HCT116 (cell line): ENCODE data around the gene TSTD2. TPM values are rescaled to one million over a fixed set of nuclear protein-coding genes. Genes with fewer than 3 reads are reported as not detected.

Source experiments
- ATAC-seq: fragments of 200-7000 bp; cut with Tn5 transposase; 2 replicates; pipeline ENCODE4 v1.9.1; 2020; ENCODE audit warnings: mild to moderate bottlenecking, moderate library complexity
- BruUV-seq: library from RNA; stranded (reverse); fragments of 400-500 nt; replicated peaks from 2 replicates; lab custom pipeline; 2021; lab: Mats Ljungman, UMichigan
- CTCF ChIA-PET: fragments of 300-600 bp; sonication (Branson Sonifier 250); formaldehyde crosslinking; loops from one replicate; lab custom pipeline; 2021; ENCODE audit warnings: antibody characterized with exemption; lab: Charles Lee
- POLR2A ChIA-PET: fragments of 300-600, 350-600 bp; sonication (Branson Sonifier 250); formaldehyde crosslinking; loops from one replicate; lab custom pipeline; 2021; ENCODE audit warnings: antibody characterized with exemption; lab: Charles Lee
- RAD21 ChIA-PET, 2 experiments: fragments of 300-600 bp; sonication (Branson Sonifier 250); formaldehyde crosslinking; loops; one replicate each; lab custom pipeline; 2023; ENCODE audit warnings: low total read pairs in 2 of 2; ENCODE audit not compliant: uncharacterized antibody in 2 of 2, unreplicated experiment in 2 of 2, low non-redundant PET in 1 of 2; lab: Charles Lee
- DNase-seq: peaks from one replicate; pipeline ENCODE4 v3.0.0-alpha.2; 2010; ENCODE audit warnings: low read depth, low spot score
- H2AFZ ChIP-seq: fragments of 200-600 bp; shearing (Covaris generic), sonication (generic); 2 replicates; pipeline ENCODE4 v1.6.1; 2017; ENCODE audit warnings: low read depth, mixed run types, mixed read lengths, antibody characterized with exemption, low read length; ENCODE audit not compliant: poor library complexity, severe bottlenecking
- H3K27ac ChIP-seq: 2 replicates; pipeline ENCODE4 v1.5.1; 2012; ENCODE audit warnings: low read depth, low read length
- H3K27me3 ChIP-seq: fragments of 200-600 bp; sonication (generic); 2 replicates; pipeline ENCODE4 v1.6.1; 2016; ENCODE audit warnings: mixed run types, low read length, mixed read lengths; ENCODE audit not compliant: insufficient read depth
- H3K36me3 ChIP-seq, 2 experiments: fragments of 200-500 bp in 1 of 2; fragments of 200-600 bp in 1 of 2; sonication (Bioruptor generic) in 1 of 2; sonication (generic) in 1 of 2; 2 replicates each; pipeline versions ENCODE4 v1.5.1 to v1.6.1; 2014 to 2016; ENCODE audit warnings: low read length in 2 of 2, inconsistent platforms in 1 of 2, mixed read lengths in 1 of 2, mixed run types in 1 of 2; ENCODE audit not compliant: insufficient read depth in 2 of 2, control insufficient read depth in 1 of 2
- H3K4me1 ChIP-seq, 2 experiments: fragments of 200-600 bp in 1 of 2; sonication (generic) in 1 of 2; 2 replicates each; pipeline versions ENCODE4 v1.5.1 to v1.6.1; 2012 to 2017; ENCODE audit warnings: low read length in 2 of 2, inconsistent platforms in 1 of 2, mild to moderate bottlenecking in 1 of 2, mixed read lengths in 1 of 2, mixed run types in 1 of 2, moderate library complexity in 1 of 2; ENCODE audit not compliant: insufficient read depth in 2 of 2, control insufficient read depth in 1 of 2
- H3K4me2 ChIP-seq: fragments of 200-600 bp; sonication (generic); 2 replicates; pipeline ENCODE4 v1.6.1; 2017; ENCODE audit warnings: mixed run types, low read length, mixed read lengths
- H3K4me3 ChIP-seq, 2 experiments: fragments of 200-600 bp in 1 of 2; sonication (generic) in 1 of 2; replicated peaks in 1 of 2; 2 replicates each; pipeline ENCODE4 v1.5.1; 2011 to 2016; ENCODE audit warnings: low read length in 2 of 2, control low read depth in 1 of 2, low read depth in 1 of 2, mild to moderate bottlenecking in 1 of 2, mixed read lengths in 1 of 2, mixed run types in 1 of 2
- H3K79me2 ChIP-seq: fragments of 200-600 bp; sonication (generic); 2 replicates; pipeline ENCODE4 v1.6.1; 2017; ENCODE audit warnings: mild to moderate bottlenecking, mixed run types, low read length, moderate library complexity, mixed read lengths; ENCODE audit not compliant: insufficient read depth
- H3K9ac ChIP-seq: fragments of 200-600 bp; sonication (generic); 2 replicates; pipeline ENCODE4 v1.6.1; 2016; ENCODE audit warnings: low read length, mixed read lengths
- H3K9me2 ChIP-seq: fragments of 200-600 bp; sonication (generic), shearing (Covaris generic); 2 replicates; pipeline ENCODE4 v1.6.1; 2017; ENCODE audit warnings: mixed run types, mild to moderate bottlenecking, moderate library complexity; ENCODE audit not compliant: insufficient read depth
- H3K9me3 ChIP-seq, 2 experiments: fragments of 200-500 bp in 1 of 2; fragments of 200-600 bp in 1 of 2; sonication (Bioruptor generic) in 1 of 2; sonication (generic) in 1 of 2; 2 replicates each; pipeline ENCODE4 v1.6.1; 2014 to 2017; ENCODE audit warnings: low read length in 2 of 2, mixed read lengths in 2 of 2, inconsistent platforms in 1 of 2, low read depth in 1 of 2, mild to moderate bottlenecking in 1 of 2, mixed run types in 1 of 2, moderate library complexity in 1 of 2; ENCODE audit not compliant: control insufficient read depth in 1 of 2, insufficient read depth in 1 of 2
- H4K20me1 ChIP-seq: fragments of 200-600 bp; sonication (generic), shearing (Covaris generic); 2 replicates; pipeline ENCODE4 v1.6.1; 2017; ENCODE audit warnings: mixed run types, mild to moderate bottlenecking, moderate library complexity; ENCODE audit not compliant: insufficient read depth
- ATF3 ChIP-seq: IDR thresholded peaks from 2 replicates; pipeline ENCODE4 v1.6.1; 2012
- CBX3 ChIP-seq: IDR thresholded peaks from 2 replicates; pipeline ENCODE4 v1.6.1; 2012; ENCODE audit warnings: low read depth
- CTCF ChIP-seq, 3 experiments: fragments of 200-600 bp in 1 of 3; sonication (generic) in 1 of 3; IDR thresholded peaks in 2 of 3; conservative IDR thresholded peaks in 1 of 3; 2 replicates each; pipeline ENCODE4 v1.5.1; 2012 to 2017; ENCODE audit warnings: low read depth in 2 of 3, low read length in 2 of 3, antibody characterized with exemption in 1 of 3, borderline replicate concordance in 1 of 3, control low read depth in 1 of 3, mild to moderate bottlenecking in 1 of 3, mixed read lengths in 1 of 3, mixed run types in 1 of 3, moderate library complexity in 1 of 3; ENCODE audit not compliant: insufficient read depth in 1 of 3
- EGR1 ChIP-seq: IDR thresholded peaks from 2 replicates; pipeline ENCODE4 v1.6.1; 2012; ENCODE audit warnings: low read depth
- ELF1 ChIP-seq: IDR thresholded peaks from 2 replicates; pipeline ENCODE4 v1.6.1; 2012; ENCODE audit warnings: low read depth, borderline replicate concordance
- JUND ChIP-seq: IDR thresholded peaks from 2 replicates; pipeline ENCODE4 v1.6.1; 2012
- POLR2AphosphoS5 ChIP-seq: IDR thresholded peaks from 2 replicates; pipeline ENCODE4 v1.6.1; 2011; ENCODE audit warnings: mild to moderate bottlenecking, low read depth, low read length, moderate library complexity
- SP1 ChIP-seq: IDR thresholded peaks from 2 replicates; pipeline ENCODE4 v1.6.1; 2012; ENCODE audit warnings: low read depth
- SRF ChIP-seq: IDR thresholded peaks from 2 replicates; pipeline ENCODE4 v1.6.1; 2012; ENCODE audit warnings: low read depth
- YY1 ChIP-seq: IDR thresholded peaks from 2 replicates; pipeline ENCODE4 v1.6.1; 2011; ENCODE audit warnings: low read length, low read depth, moderate library complexity, mild to moderate bottlenecking; ENCODE audit not compliant: insufficient replicate concordance; ENCODE audit errors: extremely low read depth
- ZBTB33 ChIP-seq: IDR thresholded peaks from 2 replicates; pipeline ENCODE4 v1.6.1; 2011; ENCODE audit warnings: mild to moderate bottlenecking, low read length, moderate library complexity; ENCODE audit not compliant: insufficient replicate concordance; ENCODE audit errors: extremely low read depth
- ZNF274 ChIP-seq: fragments of 200-500 bp; sonication (Bioruptor generic); IDR thresholded peaks from 2 replicates; pipeline ENCODE4 v1.6.1; 2014; ENCODE audit warnings: mild to moderate bottlenecking, low read depth, low read length, inconsistent platforms
- intact Hi-C: fragments of 100-400 bp; cut with micrococcal nuclease; formaldehyde crosslinking; loops from 2 replicates; pipeline ENCODE4 v1.10.0; 2022
- total RNA-seq: library from RNA; stranded (reverse); gene quantifications from one replicate; pipeline ENCODE4 v1.2.1, GENCODE V29; 2021; ENCODE audit not compliant: unreplicated experiment

Gene TSTD2
- total RNA-seq, 1 experiment from 2014 or later = 16.0 TPM

GRCh38 chr9:97658707-97659106 lies 25.5 kb upstream of the TSTD2 start:
- ATAC-seq (no peak), DNase-seq (no peak)
- Histone ChIP-seq H3K9me2 (no peaks in the 10 kb centered on the region), H3K36me3 (peaks cover 61 to 76% of the 10 kb centered on the region in 2 experiments), H3K9me3 (no peaks in the 10 kb centered on the region), H4K20me1 (no peaks in the 10 kb centered on the region; the same call in 1 of the 2 replicates), H3K9ac (no peak overlapping the region), H2AFZ (no peak overlapping the region), H3K27ac (no peak overlapping the region), H3K4me3 (no peak overlapping the region), H3K27me3 (no peaks in the 10 kb centered on the region), H3K4me2 (no peak overlapping the region), H3K4me1 (no peaks in the 10 kb centered on the region), H3K79me2 (peaks cover 5% of the 10 kb centered on the region; the same call in 1 of the 2 replicates)
- ChIA-PET RAD21 (no interaction called here), POLR2A (interaction anchor here (0.8 kb wide), 1 partner anchor 25 kb away, joined by 4 read pairs; the partner anchor contains the start of genes NCBP1 and TSTD2), CTCF (no interaction called here)
- no peak for TF ChIP-seq EGR1
- no peak for TF ChIP-seq POLR2AphosphoS5
- TF ChIP-seq JUND = no peak
- no peak for TF ChIP-seq ELF1
- TF ChIP-seq CTCF (IDR thresholded peaks at IDR 0.05 in 2 of 3, conservative IDR thresholded peaks at IDR 0.05 in 1 of 3; ENCODE audit: borderline replicate concordance in 1 of 3, insufficient read depth in 1 of 3, low read depth in 2 of 3, low read length in 2 of 3) = no peak
- BruUV-seq = no TSS peak
- intact Hi-C loops = no loop called here

- Histone ChIP-seq H2AFZ (no peak overlapping the region), H3K4me2 (no peak overlapping the region), H3K9me2 (no peaks in the 10 kb centered on the region), H4K20me1 (peaks cover 5% of the 10 kb centered on the region; the same call in 1 of the 2 replicates), H3K9ac (no peak overlapping the region), H3K27ac (no peak overlapping the region), H3K4me3 (no peak overlapping the region), H3K27me3 (no peaks in the 10 kb centered on the region), H3K9me3 (no peaks in the 10 kb centered on the region), H3K4me1 (no peaks in the 10 kb centered on the region), H3K79me2 (peaks cover 36% of the 10 kb centered on the region), H3K36me3 (peaks cover 62 to 65% of the 10 kb centered on the region in 2 experiments; a peak in 3 of 4 replicates)
- ChIA-PET POLR2A (interaction anchor here (0.7 kb wide), 1 partner anchor 53 kb away, joined by 3 read pairs; no protein-coding TSS in a partner anchor), CTCF (interaction anchor here (1.2 kb wide), 1 partner anchor 13 kb away, joined by 4 read pairs; no protein-coding TSS in a partner anchor), RAD21 (no interaction called here)
- intact Hi-C loops = no loop called here
- no peak for ATAC-seq
- no peak for TF ChIP-seq SRF
- TF ChIP-seq SP1 = no peak
- no peak for TF ChIP-seq YY1
- TF ChIP-seq JUND = no peak
- TF ChIP-seq POLR2AphosphoS5 = no peak
- no peak for TF ChIP-seq ZBTB33
- TF ChIP-seq ATF3 = no peak
- no peak for TF ChIP-seq CBX3
- no peak for TF ChIP-seq CTCF (IDR thresholded peaks at IDR 0.05 in 2 of 3, conservative IDR thresholded peaks at IDR 0.05 in 1 of 3; ENCODE audit: borderline replicate concordance in 1 of 3, insufficient read depth in 1 of 3, low read depth in 2 of 3, low read length in 2 of 3)
- TF ChIP-seq ZNF274 = no peak
- TF ChIP-seq EGR1 = no peak
- BruUV-seq = no TSS peak
- no peak for DNase-seq
Measured at GRCh38 chr9:97651646-97652045, 18.5 kb upstream of the TSTD2 start.
